Stimulated activated CD8-positive, alpha-beta memory T cell treated with anti-CD3 and anti-CD28 coated beads, Interleukin-4, amount 100 ng/mL, for 1 hour (primary cell): ENCODE data around the gene PKD1.

Experiments used
- DNase-seq, 2 donors: peaks; one replicate each; pipeline ENCODE4 v3.0.0-alpha.2; 2020; ENCODE audit warnings: low read depth in 2 of 2, low spot score in 1 of 2

The PKD1 gene

GRCh38 chr16:2170587-2171435 is 35.1 kb upstream of the PKD1 start:
- no peak for DNase-seq

- DNase-seq, result no peak
Observed at GRCh38 chr16:2170080-2170479, 34.4 kb upstream of the PKD1 start.

- DNase-seq, result no peak
Observed at GRCh38 chr16:2167068-2167638, 31.5 kb upstream of the PKD1 start.

- DNase-seq, result no peak
Observed at GRCh38 chr16:2166263-2167067, 30.8 kb upstream of the PKD1 start.

GRCh38 chr16:2165861-2166260 is 30.2 kb upstream of the PKD1 start:
- DNase-seq, result no peak

- DNase-seq, result no peak
Observed at GRCh38 chr16:2163211-2163881, 27.6 kb upstream of the PKD1 start.

- DNase-seq, result no peak
Observed at GRCh38 chr16:2162676-2163118, 27.0 kb upstream of the PKD1 start.

- no peak for DNase-seq
Observed at GRCh38 chr16:2161911-2162310, 26.2 kb upstream of the PKD1 start.

GRCh38 chr16:2160915-2161551 is 25.3 kb upstream of the PKD1 start:
- no peak for DNase-seq

GRCh38 chr16:2159175-2159838 is 23.6 kb upstream of the PKD1 start:
- DNase-seq, result no peak

- no peak for DNase-seq
Observed at GRCh38 chr16:2158262-2158638, 22.6 kb upstream of the PKD1 start.

GRCh38 chr16:2157480-2158261 is 22.0 kb upstream of the PKD1 start:
- no peak for DNase-seq

GRCh38 chr16:2156849-2157224 is 21.1 kb upstream of the PKD1 start:
- no peak for DNase-seq

- no peak for DNase-seq
Observed at GRCh38 chr16:2155977-2156848, 20.5 kb upstream of the PKD1 start.

GRCh38 chr16:2155091-2155950 is 19.6 kb upstream of the PKD1 start, which contains the start of gene TRAF7:
TSS of gene TRAF7 (plus strand) at chr16:2155782. CDS start at chr16:2163921, 8,139 bp downstream.
- peak; percentile 87 to 93 for DNase-seq

- DNase-seq, result no peak
Observed at GRCh38 chr16:2154533-2155090, 18.9 kb upstream of the PKD1 start.
